GM19035 (cell line): ENCODE data around the gene CMTM4.
"Not testable (repeated sequence)": the region's sequence is repeated elsewhere in the genome, so short reads cannot be mapped to it uniquely, and the experiment has no call there.

Experiments
- ATAC-seq: cut with Tn5 transposase; IDR thresholded peaks from one replicate; pipeline ENCODE4 v1.9.1; 2021; ENCODE audit not compliant: unreplicated experiment

Gene CMTM4

DNA sequence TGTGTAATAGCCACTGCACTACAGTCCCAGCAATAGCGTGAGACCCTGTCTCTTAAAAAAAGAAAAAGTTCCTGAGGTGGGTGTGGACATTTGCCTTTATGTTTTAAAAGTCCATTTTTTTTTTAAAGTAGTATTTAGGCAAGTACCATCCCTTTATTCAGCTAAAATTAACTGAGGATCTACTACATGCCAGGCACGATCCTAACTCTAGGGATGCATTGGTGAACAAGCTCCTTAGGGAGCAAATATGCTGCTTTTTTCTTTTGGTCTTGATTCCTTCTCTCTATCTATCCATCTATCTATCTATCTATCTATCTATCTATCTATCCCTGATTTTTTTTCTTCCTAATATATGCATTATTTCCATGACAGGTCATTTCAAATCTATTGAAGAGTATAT, 47.4 kb downstream of the CMTM4 start:
- ATAC-seq = no peak

- no peak for ATAC-seq
Observed at GRCh38 chr16:66647866-66648265, 48.7 kb downstream of the CMTM4 start.

DNA sequence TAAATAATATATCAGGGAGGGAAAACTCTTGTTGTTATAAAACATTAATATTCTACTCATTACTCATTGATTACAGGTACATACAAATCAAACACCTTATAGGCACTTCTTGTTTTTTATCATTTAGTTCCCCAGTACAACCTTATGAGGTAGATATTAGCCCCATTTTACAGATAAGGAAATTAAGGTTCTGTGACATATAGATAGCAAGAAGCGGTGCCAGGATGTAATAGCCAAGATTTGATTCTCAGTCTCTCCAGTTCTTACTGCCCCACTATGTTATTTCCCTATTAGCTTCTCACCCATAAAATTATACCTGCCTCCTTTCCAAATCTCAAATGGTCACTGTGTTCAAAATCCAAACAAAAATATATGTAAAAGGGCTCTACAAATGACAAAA, 55.2 kb downstream of the CMTM4 start:
- no peak for ATAC-seq

DNA sequence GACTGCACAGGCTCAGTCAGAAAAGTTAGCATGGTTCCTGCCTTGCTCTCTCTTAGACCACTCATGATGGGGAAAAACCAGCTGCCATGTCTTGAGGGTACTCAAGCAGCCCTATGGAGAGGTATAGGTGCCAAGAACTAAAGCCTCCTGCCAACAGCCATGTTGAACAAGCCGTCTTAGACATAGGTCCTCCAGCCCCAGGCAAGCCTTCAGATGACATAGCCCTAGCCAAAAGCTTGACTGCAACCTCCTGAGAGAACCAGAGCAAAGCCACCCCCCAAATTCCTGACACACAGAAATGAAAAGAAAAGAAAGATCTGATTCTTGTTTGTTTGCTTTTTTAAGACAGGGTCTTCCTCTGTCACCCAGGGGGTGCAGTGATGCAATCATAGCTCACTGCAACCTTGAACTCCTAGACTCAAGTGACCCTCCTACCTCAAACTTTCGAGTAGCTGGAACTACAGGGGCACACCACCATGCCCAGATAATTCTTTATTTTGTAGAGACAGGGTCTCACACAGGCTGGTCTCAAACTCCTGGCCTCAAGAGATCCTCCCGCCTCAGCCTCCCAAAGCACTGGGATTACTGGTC, 55.7 kb downstream of the CMTM4 start:
- ATAC-seq = no peak

- ATAC-seq = no peak
Observed at GRCh38 chr16:66639091-66639885, 57.3 kb downstream of the CMTM4 start.

- no peak for ATAC-seq
Observed at GRCh38 chr16:66637806-66638205, 58.7 kb downstream of the CMTM4 start.

DNA sequence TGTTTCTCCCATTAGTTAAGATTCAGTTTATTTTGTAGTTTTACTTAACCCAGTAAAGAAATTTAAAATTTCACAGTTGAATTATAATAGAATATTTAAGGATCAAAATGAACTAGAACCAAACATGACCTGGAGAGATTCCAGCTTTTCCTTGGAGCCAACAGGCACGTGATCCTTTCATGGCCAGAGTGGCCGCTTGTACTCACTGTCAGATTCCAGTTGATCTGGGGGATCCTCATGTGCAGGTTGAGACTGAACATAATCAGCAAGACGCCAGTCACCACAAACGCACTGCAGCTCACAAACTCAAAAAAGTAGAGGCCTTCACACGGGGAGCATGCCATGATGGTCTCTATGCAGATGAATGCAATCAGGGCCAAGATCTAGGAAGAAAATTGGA, 60.3 kb downstream of the CMTM4 start:
- ATAC-seq = no peak

- ATAC-seq = no peak
Observed at GRCh38 chr16:66635406-66635805, 61.1 kb downstream of the CMTM4 start.

DNA sequence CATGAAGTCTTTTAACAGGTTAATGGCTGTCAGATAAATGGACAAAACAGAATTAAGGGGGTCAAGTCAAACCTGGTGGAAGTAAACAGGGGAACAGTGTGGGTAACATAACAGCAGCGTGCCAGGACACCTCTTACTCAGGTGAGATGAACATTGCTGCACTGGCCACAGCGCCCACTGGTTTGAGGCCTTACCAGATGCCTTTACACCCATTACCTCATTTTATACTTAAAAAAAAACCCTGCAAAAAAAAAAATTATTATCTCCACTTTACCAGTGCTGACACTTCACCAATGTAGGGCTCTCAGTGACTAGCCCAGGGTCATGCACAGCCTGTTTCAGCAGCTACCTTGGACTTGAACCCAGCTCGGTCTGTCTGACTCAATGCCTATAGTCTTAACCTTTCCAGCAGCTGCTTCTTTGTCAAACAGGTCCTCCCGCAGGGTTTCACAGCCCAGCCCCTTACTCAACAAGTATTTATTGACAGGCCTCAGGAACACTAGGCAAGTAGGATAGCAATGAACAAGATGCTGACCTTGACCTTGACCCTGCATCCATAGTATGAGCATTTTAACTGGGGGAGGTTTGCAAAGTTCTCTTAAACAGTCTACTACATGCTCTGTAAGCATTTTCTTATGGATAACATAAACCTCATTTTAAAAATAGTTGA, 61.9 kb downstream of the CMTM4 start:
- no peak for ATAC-seq

DNA sequence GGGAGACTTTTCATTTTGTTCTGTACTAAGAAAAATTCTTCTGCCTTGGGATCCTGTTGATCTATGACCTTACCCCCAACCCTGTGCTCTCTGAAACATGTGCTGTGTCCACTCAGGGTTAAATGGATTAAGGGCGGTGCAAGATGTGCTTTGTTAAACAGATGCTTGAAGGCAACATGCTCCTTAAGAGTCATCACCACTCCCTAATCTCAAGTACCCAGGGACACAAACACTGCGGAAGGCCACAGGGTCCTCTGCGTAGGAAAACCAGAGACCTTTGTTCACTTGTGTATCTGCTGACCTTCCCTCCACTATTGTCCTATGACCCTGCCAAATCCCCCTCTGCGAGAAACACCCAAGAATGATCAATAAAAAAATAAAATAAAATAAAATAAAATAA, 65.0 kb downstream of the CMTM4 start:
- ATAC-seq = not testable (repeated sequence)

- not testable (repeated sequence) for ATAC-seq
Observed at GRCh38 chr16:66630561-66631260, 65.8 kb downstream of the CMTM4 start.

DNA sequence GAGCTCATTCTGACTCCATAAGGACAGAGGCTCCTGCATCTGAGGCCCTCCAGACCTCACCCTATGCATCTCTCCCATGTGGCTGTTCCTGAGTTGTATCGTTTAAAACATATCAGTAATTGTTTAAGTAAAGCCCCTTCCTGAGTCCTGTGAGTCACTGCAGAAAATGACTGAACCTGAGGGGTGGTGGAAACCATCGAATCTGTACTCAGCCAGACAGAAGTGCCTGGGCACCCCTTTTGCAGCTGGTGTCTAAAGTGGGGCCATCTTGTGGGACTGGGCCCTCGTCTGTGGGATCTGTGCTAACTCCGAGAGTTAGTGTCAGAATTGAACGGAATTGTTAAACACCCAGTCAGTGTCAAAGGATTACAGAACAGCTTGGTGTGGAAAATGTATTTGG, 66.7 kb downstream of the CMTM4 start:
- ATAC-seq = no peak

- ATAC-seq = not testable (repeated sequence)
Observed at GRCh38 chr16:66627611-66628378, 68.7 kb downstream of the CMTM4 start.

- no peak for ATAC-seq
Observed at GRCh38 chr16:66623755-66624154, 72.8 kb downstream of the CMTM4 start.

- ATAC-seq = no peak
Observed at GRCh38 chr16:66622863-66623262, 73.7 kb downstream of the CMTM4 start.

- ATAC-seq = no peak
Observed at GRCh38 chr16:66621973-66622372, 74.6 kb downstream of the CMTM4 start.

GRCh38 chr16:66620429-66620795, 76.1 kb downstream of the CMTM4 start:
- no peak for ATAC-seq

GRCh38 chr16:66619534-66620428, 76.8 kb downstream of the CMTM4 start:
- ATAC-seq = no peak

- ATAC-seq = no peak
Observed at GRCh38 chr16:66618588-66619375, 77.8 kb downstream of the CMTM4 start.
